Smooth muscle cell (in vitro differentiated cells): ENCODE data around the gene RAC2. TPM values are rescaled to one million over a fixed set of nuclear protein-coding genes. Genes with fewer than 3 reads are reported as not detected.

Source experiments
- DNase-seq: peaks from one replicate; lab custom pipeline; 2025; ENCODE audit not compliant: unreplicated experiment; lab: John Stamatoyannopoulos, UW
- H2AFZ ChIP-seq: fragments of 200-600 bp; sonication (generic); 2 replicates; pipeline ENCODE4 v1.6.0; 2016; ENCODE audit warnings: antibody characterized with exemption, low read depth, mild to moderate bottlenecking
- H3F3A ChIP-seq: fragments of 200-600 bp; sonication (generic); 2 replicates; pipeline ENCODE4 v1.6.0; 2017; ENCODE audit warnings: antibody characterized with exemption, low read depth
- H3K27ac ChIP-seq: fragments of 200-600 bp; sonication (generic); 2 replicates; pipeline ENCODE4 v1.5.1; 2016; ENCODE audit warnings: low read depth, mild to moderate bottlenecking
- H3K27me3 ChIP-seq: fragments of 200-600 bp; sonication (generic); 2 replicates; pipeline ENCODE4 v1.6.1; 2016; ENCODE audit warnings: low read depth, mild to moderate bottlenecking
- H3K36me3 ChIP-seq: fragments of 200-600 bp; sonication (generic); 2 replicates; pipeline ENCODE4 v1.5.1; 2016; ENCODE audit warnings: low read depth
- H3K4me1 ChIP-seq: fragments of 200-600 bp; sonication (generic); 2 replicates; pipeline ENCODE4 v1.5.1; 2016; ENCODE audit warnings: low read depth
- H3K4me2 ChIP-seq: fragments of 200-600 bp; sonication (generic); 2 replicates; pipeline ENCODE4 v1.6.0; 2016; ENCODE audit warnings: mild to moderate bottlenecking
- H3K4me3 ChIP-seq: fragments of 200-600 bp; sonication (generic); 2 replicates; pipeline ENCODE4 v1.5.1; 2016; ENCODE audit warnings: mild to moderate bottlenecking
- H3K79me2 ChIP-seq: fragments of 200-600 bp; sonication (generic); 2 replicates; pipeline ENCODE4 v1.6.0; 2016; ENCODE audit warnings: low read depth, mild to moderate bottlenecking
- H3K9ac ChIP-seq: fragments of 200-600 bp; sonication (generic); 2 replicates; pipeline ENCODE4 v1.6.0; 2016; ENCODE audit warnings: low read depth
- H3K9me3 ChIP-seq: fragments of 200-600 bp; sonication (generic); replicated peaks from 2 replicates; pipeline ENCODE4 v1.5.1; 2016; ENCODE audit warnings: low read depth
- H4K20me1 ChIP-seq: fragments of 200-600 bp; sonication (generic); 2 replicates; pipeline ENCODE4 v1.6.0; 2016; ENCODE audit warnings: low read depth
- CTCF ChIP-seq: fragments of 200-600 bp; sonication (generic); IDR thresholded peaks from 2 replicates; pipeline ENCODE4 v1.5.1; 2017; ENCODE audit warnings: borderline replicate concordance, mild to moderate bottlenecking, antibody characterized with exemption; ENCODE audit not compliant: insufficient read depth, poor library complexity, severe bottlenecking
- WGBS: methylation state at CpG from one replicate; pipeline ENCODE4 v1.1.7; 2016; ENCODE audit warnings: low lambda C conversion rate; 5-methylcytosine and 5-hydroxymethylcytosine counted together
- polyA plus RNA-seq: library from polyadenylated mRNA; unstranded; fragments of >200 nt; fragmentation: Nextera tagmentation; extraction: Ambion mirVana; gene quantifications from 2 replicates; pipeline ENCODE4 v1.2.1, GENCODE V29; 2016
- total RNA-seq: library from RNA; depleted of rRNA; stranded (reverse); fragments of >200 nt; gene quantifications from 2 replicates; pipeline ENCODE4 v1.2.3, GENCODE V29; 2014

The RAC2 gene
- total RNA-seq (3.6 and 6.5 TPM in 2 replicates), polyA plus RNA-seq (3.3 and 4.0 TPM in 2 replicates)

DNA sequence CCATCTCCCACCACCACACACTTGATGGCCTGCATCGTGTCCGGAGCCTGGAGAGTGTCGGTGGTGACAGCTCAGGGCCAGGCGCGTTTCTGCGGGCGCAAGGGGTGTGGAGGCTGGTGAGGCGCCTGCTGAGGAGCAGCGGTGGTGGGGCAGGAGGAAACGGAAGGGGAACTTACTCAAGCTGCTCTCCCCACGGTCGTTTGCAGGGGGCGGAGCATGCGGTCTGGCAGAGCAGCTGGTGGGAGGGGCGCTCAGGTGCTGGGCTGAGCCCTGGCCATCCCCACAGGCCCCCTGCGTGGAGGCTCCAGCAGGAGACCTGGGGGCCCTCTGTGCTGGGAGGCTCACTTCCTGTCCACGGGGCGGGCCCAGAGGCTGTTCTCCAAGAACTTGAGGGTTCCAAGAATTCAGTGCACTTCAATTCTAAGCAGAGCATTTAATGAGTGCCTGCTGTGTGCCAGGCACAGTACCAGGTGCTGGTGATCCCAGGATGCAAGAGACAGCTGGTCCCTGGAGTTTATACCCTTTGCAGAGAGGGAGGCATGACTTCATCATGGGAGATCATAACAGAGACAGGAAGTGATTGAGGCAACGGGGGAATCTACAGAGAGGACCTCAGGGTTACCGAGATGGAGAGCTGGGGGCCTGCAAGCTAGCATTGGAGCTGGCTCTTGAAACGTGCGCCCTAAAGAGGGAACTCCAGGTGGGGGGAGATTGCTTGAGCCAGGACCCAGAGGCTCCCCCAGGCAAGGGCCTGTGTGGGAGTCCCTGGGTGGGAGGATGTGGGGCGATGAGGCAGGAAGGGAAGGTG lies at the start of gene RAC2:
RAC2 (minus strand) TSS at position 156 of the 808 bp plus-strand sequence; CDS start at position 35, 121 bp downstream.
- H3K9ac ChIP-seq, result no peak within 1 kb of the TSS
- 49% methylated on average over 23 of the region's 23 CpGs for WGBS
- no peak for TF ChIP-seq CTCF
- no peaks in the 10 kb centered on the region for H3K9me3 ChIP-seq
- no peaks in the 10 kb centered on the region for H3F3A ChIP-seq
- H4K20me1 ChIP-seq, result no peaks in the 10 kb centered on the region
- no peak within 1 kb of the TSS for H3K4me3 ChIP-seq
- peak within 1 kb of the TSS; percentile 59 for H3K4me2 ChIP-seq
- no peak for DNase-seq
- H3K79me2 ChIP-seq, result no peaks in the 10 kb centered on the region
- peaks cover 6% of the 10 kb centered on the region for H3K4me1 ChIP-seq
- no peak within 1 kb of the TSS for H3K27ac ChIP-seq
- H3K36me3 ChIP-seq, result no peaks in the 10 kb centered on the region
- H3K27me3 ChIP-seq, result no peaks in the 10 kb centered on the region
- no peak within 1 kb of the TSS for H2AFZ ChIP-seq

- 94% methylated on average over 3 of the region's 3 CpGs for WGBS
- no peak for TF ChIP-seq CTCF
Observed at GRCh38 chr22:37293172-37293571, 49.1 kb upstream of the RAC2 start.

GRCh38 chr22:37292641-37293040 lies 48.6 kb upstream of the RAC2 start:
- Histone ChIP-seq H3F3A (no peaks in the 10 kb centered on the region), H3K27me3 (no peaks in the 10 kb centered on the region), H3K4me3 (no peak overlapping the region), H3K4me1 (no peaks in the 10 kb centered on the region), H3K9ac (no peak overlapping the region), H2AFZ (no peak overlapping the region), H4K20me1 (no peaks in the 10 kb centered on the region), H3K27ac (no peak overlapping the region), H3K79me2 (no peaks in the 10 kb centered on the region), H3K4me2 (no peak overlapping the region), H3K36me3 (no peaks in the 10 kb centered on the region), H3K9me3 (no peaks in the 10 kb centered on the region)
- 93% methylated on average over 12 of the region's 13 CpGs for WGBS
- TF ChIP-seq CTCF, result no peak
- no peak for DNase-seq

More at GRCh38 chr22:37293172-37293571, 49.1 kb upstream of the RAC2 start:
- Histone ChIP-seq H3K79me2 (no peaks in the 10 kb centered on the region), H3F3A (no peaks in the 10 kb centered on the region), H4K20me1 (no peaks in the 10 kb centered on the region), H3K4me3 (no peak overlapping the region), H3K9ac (no peak overlapping the region), H3K27ac (no peak overlapping the region), H3K4me1 (no peaks in the 10 kb centered on the region), H3K27me3 (no peaks in the 10 kb centered on the region), H3K36me3 (no peaks in the 10 kb centered on the region), H3K4me2 (no peak overlapping the region), H2AFZ (no peak overlapping the region), H3K9me3 (no peaks in the 10 kb centered on the region)
- DNase-seq, result no peak
